Keratinocyte (primary cell): ENCODE results near the gene TBC1D5.

Experiments
- CTCF ChIP-seq, 3 experiments: IDR thresholded peaks in 1 of 3; conservative IDR thresholded peaks in 1 of 3; optimal IDR thresholded peaks in 1 of 3; 2 replicates in 2 of 3; 3 replicates in 1 of 3; pipeline versions ENCODE3 to v1.5.1; 2011; ENCODE audit warnings: low read length in 3 of 3, mild to moderate bottlenecking in 3 of 3, moderate library complexity in 2 of 3, control low read depth in 1 of 3, inconsistent platforms in 1 of 3; ENCODE audit not compliant: insufficient read depth in 2 of 3; ENCODE audit errors: extremely low read depth in 1 of 3
- EZH2 ChIP-seq: IDR thresholded peaks from one replicate; pipeline ENCODE4 v1.6.1; 2012; ENCODE audit warnings: inconsistent platforms, mild to moderate bottlenecking, low read length, moderate library complexity

GRCh38 chr3:17219593-17219992, 522.8 kb downstream of the TBC1D5 start:
- TF ChIP-seq CTCF (optimal IDR thresholded peaks at IDR 0.05 in 1 of 3, IDR thresholded peaks at IDR 0.05 in 1 of 3, conservative IDR thresholded peaks at IDR 0.05 in 1 of 3; ENCODE audit: extremely low read depth in 1 of 3, insufficient read depth in 2 of 3, low read length in 3 of 3): no peak
- no peak for TF ChIP-seq EZH2
